ENCODE data around the gene TCEANC. TPM values are rescaled to one million over a fixed set of nuclear protein-coding genes. Genes with fewer than 3 reads are reported as not detected.
A peak's percentile ranks its signal among the peaks of the same experiment; 100 is the strongest.
"Not testable (repeated sequence)": the region's sequence is repeated elsewhere in the genome, so short reads cannot be mapped to it uniquely, and the experiment has no call there.

Gene TCEANC
- total RNA-seq, 1 donor: 3.9 TPM

DNA sequence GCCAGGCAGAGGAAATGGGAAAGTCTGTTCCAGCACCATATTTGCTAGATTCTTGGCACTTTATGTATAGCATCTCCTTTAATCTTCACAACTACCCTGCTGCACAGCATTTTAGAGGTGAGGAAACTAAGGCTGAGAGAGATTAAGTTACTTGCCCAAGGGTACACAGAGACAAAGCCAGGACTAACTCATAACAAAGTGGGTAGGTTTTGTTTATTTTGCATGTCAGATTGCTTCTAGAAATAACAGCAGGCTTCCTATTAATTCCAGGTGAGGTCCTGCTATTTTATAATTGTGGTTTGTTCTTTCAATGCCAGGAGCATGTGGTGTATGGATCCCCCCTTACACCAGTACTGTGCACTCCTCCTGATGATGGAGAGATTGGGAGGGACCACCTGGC lies 15.0 kb downstream of the TCEANC start:
- no peak overlapping the region for H3K4me3 ChIP-seq (ENCODE audit: low read depth, low read length)
- TF ChIP-seq, protein P1, sequence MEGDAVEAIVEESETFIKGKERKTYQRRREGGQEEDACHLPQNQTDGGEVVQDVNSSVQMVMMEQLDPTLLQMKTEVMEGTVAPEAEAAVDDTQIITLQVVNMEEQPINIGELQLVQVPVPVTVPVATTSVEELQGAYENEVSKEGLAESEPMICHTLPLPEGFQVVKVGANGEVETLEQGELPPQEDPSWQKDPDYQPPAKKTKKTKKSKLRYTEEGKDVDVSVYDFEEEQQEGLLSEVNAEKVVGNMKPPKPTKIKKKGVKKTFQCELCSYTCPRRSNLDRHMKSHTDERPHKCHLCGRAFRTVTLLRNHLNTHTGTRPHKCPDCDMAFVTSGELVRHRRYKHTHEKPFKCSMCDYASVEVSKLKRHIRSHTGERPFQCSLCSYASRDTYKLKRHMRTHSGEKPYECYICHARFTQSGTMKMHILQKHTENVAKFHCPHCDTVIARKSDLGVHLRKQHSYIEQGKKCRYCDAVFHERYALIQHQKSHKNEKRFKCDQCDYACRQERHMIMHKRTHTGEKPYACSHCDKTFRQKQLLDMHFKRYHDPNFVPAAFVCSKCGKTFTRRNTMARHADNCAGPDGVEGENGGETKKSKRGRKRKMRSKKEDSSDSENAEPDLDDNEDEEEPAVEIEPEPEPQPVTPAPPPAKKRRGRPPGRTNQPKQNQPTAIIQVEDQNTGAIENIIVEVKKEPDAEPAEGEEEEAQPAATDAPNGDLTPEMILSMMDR (IDR thresholded peaks at IDR 0.05; ENCODE audit: insufficient read depth, low read length): no peak
- no peak for DNase-seq (ENCODE audit: low read depth)

DNA sequence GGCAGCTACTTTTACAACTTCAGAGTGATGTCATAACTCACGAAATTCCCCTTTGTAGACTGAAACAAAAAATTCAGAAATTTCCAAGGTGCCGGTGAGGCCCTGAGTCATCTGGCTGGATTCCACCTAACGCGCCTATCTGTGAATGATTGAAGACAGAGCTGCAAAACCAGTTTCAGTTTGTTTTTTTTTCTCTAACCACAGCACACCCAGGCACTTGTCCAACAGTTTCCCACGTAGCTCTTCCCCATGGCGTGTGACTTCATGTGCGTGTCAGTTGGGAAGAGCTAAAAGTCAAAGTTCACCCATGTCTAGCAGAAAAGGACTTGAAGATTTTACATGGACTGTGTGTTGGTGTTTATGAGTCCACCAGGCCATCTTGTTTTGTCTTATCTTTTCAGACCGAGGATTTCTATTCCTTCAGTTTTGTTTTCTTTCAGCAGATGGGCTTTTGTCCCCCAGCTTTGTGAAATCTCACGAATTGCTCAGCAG lies 16.4 kb downstream of the TCEANC start:
- TF ChIP-seq, protein P1 (IDR thresholded peaks at IDR 0.05; ENCODE audit: insufficient read depth, low read length): no peak
- peak; percentile 99 for DNase-seq (ENCODE audit: low read depth)
- H3K4me3 ChIP-seq (ENCODE audit: low read depth, low read length): no peak overlapping the region

DNA sequence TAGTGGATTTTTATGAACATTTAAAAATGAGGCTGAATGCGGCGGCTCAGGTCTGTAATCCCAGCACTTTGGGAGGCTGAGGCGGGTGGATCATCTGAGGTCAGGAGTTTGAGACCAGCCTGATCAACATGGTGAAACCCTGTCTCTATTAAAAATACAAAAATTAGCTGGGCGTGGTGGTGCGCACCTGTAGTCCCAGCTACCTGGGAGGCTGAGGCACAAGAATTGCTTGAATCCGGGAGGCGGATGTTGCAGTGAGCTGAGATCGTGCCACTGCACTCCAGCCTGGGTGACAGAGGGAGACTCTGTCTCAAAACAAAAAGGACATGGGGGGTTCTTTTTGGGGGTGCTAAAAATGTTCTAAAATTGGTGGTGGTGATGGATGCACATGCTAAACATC lies 16.8 kb downstream of the TCEANC start:
- H3K4me3 ChIP-seq (ENCODE audit: low read depth, low read length); DNase-seq (ENCODE audit: low read depth): not testable (repeated sequence)

DNA sequence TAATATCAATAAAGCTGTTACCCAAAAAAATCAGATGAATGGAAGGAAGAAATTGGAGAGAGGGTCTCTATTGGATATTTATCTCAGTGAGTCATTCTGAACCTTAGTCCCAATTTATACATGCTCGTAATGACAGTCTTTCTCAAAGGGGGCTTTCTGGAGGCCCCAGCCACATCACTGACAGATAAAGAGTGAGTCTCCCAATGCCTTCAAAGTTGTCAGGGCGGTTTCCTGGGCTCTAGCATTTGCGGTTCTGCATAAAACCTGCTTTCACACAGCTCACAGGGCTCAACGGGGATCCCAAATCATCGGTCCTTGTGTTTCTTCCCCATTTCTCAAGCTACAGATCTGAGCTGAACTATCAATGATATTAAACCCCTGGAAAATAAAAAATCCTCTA lies 17.3 kb downstream of the TCEANC start:
- TF ChIP-seq, protein P1 (IDR thresholded peaks at IDR 0.05; ENCODE audit: insufficient read depth, low read length): no peak
- no peak overlapping the region for H3K4me3 ChIP-seq (ENCODE audit: low read depth, low read length)
- no peak for DNase-seq (ENCODE audit: low read depth)

DNA sequence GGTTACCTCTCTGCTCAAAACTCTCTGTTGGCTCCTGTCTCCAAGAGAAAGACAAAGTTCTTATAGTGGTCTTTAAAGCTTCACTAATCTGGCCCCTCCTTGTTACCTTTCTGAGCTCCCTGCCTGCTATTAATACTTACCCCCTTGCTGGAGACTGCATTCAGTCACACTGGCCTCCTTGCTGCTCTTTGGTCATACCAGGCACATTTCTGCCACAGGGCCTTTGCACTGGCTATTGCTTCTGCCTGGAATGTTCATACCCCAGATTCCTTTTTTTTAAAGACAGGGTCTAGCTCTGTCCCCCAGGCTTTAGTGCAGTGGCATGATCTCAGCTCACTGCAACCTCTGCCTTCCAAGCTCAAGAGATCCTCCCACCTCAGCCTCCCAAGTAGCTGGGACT lies 20.1 kb downstream of the TCEANC start:
- TF ChIP-seq, protein P1 (IDR thresholded peaks at IDR 0.05; ENCODE audit: insufficient read depth, low read length): no peak
- no peak for DNase-seq (ENCODE audit: low read depth)

DNA sequence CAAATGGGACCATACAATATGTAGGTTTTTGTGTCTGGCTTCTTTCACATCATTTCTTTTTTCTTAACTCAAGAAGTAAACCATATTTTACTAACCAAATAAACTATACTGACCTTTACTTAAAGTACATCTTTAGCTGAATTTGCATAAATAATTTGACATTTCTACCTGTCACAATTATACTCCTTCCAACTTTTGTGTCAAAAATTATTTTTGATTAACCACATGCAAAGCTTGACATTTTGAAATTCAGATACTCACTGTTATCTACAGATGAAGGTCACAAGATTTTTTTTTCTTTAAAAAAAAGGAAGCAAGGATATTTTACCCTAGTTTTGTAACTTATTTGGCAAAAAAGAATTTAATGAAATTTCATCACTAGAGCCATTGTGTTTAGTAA lies 23.9 kb downstream of the TCEANC start:
- no peak for DNase-seq (ENCODE audit: low read depth)
- TF ChIP-seq, protein P1 (IDR thresholded peaks at IDR 0.05; ENCODE audit: insufficient read depth, low read length): no peak
- no peak overlapping the region for H3K4me3 ChIP-seq (ENCODE audit: low read depth, low read length)

More for the DNA sequence above, 20.1 kb downstream of the TCEANC start:
- no peak overlapping the region for H3K4me3 ChIP-seq (ENCODE audit: low read depth, low read length)

DNA sequence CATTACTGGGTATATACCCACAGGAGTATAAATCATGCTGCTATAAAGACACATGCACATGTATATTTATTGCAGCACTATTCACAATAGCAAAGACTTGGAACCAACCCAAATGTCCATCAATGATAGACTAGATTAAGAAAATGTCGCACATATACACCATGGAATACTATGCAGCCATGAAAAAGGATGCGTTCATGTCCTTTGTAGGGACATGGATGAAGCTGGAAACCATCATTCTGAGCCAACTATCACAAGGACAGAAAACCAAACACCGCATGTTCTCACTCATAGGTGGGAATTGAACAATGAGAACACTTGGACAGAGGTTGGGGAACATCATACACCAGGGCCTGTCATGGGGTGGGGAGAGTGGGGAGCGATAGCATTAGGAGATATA lies 26.8 kb downstream of the TCEANC start:
- H3K4me3 ChIP-seq (ENCODE audit: low read depth, low read length); DNase-seq (ENCODE audit: low read depth): not testable (repeated sequence)

DNA sequence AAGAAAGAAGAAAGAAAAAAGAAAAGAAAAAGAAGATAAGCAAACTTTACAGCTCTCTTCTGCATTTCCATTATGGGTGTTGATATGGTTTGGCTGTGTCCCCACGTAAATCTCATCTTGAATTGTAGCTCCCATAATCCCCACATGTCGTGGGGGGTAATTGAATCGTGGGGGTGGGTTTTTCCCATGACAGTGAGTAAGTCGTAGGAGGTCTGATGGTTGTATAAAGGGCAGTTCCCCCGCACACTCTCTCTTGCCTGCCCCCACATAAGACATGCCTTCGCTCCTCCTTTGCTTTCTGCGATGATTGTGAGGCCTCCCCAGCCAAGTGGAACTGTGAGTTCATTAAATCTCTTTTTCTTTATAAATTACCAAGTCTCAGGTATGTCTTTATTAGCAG lies 28.7 kb downstream of the TCEANC start:
- TF ChIP-seq, protein P1 (IDR thresholded peaks at IDR 0.05; ENCODE audit: insufficient read depth, low read length): no peak
- H3K4me3 ChIP-seq (ENCODE audit: low read depth, low read length): no peak overlapping the region
- no peak for DNase-seq (ENCODE audit: low read depth)
